Activated CD8-positive, alpha-beta memory T cell treated with anti-CD3 and anti-CD28 coated beads, Interleukin-2, amount 50 U/mL, for 1 hour (primary cell): ENCODE results near the gene F7.
"Not testable (repeated sequence)": the region's sequence is repeated elsewhere in the genome, so short reads cannot be mapped to it uniquely, and the experiment has no call there.

Experiments
- DNase-seq: peaks from one replicate; pipeline ENCODE4 v3.0.0-alpha.2; 2020; ENCODE audit errors: extremely low read depth

Gene F7

DNA sequence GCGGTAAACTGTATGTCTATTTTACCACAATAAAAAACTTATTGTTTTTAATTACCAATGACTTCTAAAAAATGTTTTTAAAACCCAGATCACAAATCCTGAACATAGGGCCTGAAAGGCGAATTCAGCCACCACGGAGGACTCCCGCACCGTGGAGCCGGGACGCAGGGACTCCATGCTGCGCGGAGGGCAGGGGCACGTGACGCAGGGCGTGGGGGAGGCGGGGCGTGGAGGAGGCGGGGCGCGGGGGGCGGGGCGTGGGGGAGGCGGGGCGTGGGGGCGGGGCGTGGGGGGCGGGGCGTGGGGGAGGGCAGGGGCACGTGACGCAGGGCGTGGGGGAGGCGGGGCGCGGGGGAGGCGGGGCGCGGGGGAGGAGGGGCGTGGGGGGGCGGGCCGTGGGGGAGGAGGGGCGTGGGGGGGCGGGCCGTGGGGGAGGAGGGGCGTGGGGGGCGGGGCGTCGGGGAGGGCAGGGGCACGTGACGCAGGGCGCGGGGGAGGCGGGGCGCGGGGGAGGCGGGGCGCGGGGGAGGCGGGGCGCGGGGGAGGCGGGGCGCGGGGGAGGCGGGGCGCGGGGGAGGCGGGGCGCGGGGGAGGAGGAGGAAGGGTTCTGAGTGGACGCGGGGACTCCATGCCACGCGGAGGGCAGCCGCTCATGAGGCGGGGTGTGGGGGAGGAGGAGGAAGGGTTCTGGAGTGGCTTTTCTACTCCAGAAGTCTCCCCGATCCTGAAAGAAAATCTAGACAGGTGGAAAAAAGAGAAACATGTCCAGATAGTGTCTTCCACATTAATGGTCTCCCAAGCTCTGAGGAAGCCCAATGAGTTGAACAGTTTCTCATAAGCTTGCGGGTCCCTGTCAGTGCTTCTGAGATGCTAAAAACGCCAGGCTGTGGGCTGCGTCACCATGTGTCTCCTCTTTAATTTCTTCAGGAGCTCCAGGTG, 48.5 kb downstream of the F7 start:
- DNase-seq = peak; percentile 50

DNA sequence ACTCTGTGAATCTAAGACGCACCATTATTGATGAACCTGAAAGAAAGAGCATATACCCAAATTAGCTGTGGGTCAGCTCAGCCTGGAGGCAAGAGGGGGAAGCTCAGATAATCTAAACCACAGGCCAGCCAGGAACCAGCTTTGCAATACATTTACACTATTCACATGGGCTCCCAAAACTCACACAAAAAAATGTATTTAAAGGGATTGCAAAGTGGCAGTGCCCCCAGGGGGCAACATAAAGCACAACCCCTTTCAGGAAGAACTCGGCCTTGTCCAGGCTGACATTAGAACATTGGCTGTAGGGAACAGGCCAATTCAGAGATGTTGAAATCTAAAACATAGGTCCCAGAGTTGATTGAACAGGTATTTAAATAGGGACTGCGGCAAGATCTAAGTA, 49.6 kb downstream of the F7 start:
- no peak for DNase-seq

DNA sequence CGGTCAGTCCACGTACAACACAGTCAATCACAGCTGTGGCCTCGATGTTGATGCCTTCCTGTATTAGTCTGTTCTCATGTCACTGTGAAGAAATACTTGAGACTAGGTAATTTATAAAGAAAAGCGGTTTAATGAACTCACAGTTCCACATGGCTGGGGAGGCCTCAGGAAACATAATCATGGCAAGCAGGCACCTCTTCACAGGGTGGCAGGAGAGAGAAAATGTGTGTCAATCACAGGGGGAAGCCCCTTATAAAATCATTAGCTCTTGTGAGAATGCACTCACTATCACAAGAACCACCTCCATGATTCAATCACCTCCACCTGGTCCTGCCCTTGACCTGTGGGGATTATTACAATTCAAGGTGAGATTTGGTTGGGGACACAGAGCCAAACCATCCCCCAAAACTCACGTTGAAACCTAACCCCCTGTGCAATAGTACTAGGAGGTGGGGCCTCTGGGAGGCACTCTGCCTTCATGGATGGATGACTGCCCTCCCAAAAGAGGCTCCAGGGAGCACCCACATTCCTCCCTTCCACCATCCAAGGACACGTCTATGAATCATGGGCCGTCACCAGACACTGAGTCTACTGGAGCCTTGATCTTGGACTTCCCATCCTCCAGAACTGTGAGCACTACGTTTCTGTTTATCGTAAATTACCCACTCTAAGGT, 50.5 kb downstream of the F7 start:
- DNase-seq = no peak

DNA sequence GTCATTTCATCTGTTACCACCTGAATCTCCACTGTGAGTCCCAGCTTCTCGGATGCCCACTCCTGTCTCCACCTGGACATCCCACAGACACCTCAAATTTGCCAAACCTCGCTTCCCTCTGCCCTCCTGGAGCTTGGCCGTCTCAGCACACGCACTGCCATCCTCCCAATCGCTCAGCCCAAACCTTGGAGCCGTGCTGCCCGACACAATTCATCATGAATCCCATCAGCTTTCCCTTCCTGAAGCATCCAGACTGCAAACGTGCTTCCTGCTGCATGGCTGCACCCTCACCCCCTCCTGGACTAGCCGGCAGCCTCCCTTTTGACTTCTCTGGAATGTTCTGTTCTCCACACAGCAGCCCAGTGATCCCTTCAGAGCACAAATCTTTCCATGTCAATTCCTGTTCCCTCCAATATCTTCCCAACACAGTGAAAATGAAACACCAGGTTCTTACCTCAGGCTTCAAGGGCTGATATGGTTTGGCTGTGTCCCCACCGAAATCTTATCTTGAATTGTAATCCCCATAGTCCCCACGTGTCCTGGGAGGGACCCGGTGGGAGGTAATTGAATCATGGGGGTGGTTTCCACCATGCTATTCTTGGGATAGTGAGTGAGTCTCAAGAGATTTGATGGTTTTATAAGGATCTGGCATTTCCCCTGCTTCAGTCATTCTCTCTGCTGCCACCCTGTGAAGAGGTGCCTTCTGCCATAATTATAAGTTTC, 51.8 kb downstream of the F7 start:
- DNase-seq = no peak

DNA sequence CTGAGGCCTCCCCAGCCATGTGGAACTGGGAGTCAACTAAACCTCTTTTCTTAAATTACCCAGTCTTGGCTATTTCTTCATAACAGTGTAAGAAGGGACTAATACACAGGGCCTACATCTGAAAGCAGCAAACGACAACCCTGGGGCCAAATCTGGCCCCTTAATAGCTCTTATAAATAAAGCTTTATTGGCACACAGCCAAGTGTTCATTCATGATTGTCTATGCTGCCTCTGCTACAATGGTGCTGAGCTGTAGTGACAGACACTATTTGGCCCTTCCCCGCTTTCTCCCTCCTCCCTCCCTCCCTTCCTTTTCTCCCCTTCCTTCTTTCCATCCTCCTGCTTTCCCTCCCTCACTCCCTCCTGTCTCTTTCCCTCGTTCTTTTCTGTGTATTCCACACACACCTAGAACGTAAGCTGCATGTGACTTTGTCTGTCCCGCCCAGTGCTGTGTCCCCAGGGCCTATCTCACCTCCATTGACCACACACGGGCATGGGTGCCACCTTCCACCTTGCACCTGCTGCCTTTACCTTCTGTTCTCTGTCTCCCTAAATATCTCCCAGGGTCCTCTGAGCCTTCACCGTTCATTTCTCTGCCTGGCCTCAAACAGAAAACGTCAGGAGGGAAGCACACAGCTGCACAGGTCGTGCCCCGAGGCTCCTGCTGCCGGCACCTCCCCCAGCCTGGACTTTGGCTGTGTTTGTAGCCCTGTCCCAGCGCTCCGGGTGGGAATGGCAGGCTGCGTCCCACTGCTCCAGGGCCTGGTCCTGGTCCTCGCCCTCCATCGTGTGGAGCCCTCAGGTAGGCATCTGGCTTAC, 52.5 kb downstream of the F7 start, which contains the start of gene PROZ:
Gene PROZ (plus strand): TSS at position 720 of the 819 bp plus-strand sequence. CDS start 13 bp downstream, at position 733.
- no peak for DNase-seq

DNA sequence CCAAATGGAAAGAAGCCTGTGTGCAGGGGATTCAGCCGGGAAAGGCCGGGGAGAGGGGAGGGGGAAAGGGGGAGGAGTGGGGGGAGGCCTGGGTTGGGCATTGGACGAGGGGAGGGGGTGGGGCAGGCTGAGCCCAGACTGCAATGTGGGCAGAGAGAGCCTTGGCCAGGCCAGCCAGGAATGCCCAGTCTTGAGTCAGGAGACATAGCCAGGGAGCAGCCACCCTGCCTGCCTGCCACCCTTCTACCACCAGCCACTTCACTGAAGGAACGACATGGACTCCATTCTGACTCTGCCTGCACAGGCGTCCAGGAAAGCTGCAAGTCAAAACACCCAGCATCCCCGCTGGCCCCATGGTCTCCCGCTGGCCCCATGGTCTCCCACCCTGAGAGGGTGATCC, 53.4 kb downstream of the F7 start:
- DNase-seq = no peak

DNA sequence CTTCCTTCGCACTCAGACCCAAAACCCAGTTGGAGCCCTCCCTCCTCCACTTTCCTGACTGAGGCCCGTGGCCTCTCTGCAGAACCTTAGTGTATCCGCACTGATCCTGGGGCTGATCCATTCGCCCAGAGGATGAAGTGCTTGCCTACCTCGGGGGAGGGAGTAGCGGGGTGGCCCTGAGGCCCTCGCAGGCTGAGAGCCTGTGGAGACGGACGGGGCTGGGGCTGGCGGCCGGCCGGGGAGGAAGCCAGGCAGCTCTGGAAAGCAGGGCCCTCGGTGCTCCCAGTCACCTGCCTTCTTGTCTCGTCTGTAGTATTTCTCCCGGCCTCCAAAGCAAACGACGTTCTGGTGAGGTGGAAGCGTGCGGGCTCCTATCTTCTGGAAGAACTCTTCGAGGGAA, 54.1 kb downstream of the F7 start:
- no peak for DNase-seq

DNA sequence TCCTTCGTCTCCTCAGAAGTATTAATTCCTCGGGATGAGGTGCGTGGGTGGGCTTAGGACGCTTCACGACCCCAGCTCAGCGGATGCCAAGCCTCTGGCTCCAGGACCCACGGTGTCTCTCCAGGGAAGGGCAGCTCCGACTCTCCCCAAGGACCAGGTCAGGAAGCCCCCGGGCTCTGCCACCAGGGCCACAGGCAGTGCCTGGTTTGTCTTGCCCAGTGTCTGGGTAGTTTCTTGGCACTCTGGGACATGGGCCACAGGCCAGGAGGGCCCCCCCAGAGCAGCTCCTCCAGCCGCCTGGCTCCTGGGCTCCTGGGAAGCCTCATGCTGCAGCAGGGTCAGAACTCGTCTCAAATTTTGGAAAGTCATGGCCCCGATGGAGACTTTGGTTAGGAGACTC, 55.4 kb downstream of the F7 start:
- no peak for DNase-seq

DNA sequence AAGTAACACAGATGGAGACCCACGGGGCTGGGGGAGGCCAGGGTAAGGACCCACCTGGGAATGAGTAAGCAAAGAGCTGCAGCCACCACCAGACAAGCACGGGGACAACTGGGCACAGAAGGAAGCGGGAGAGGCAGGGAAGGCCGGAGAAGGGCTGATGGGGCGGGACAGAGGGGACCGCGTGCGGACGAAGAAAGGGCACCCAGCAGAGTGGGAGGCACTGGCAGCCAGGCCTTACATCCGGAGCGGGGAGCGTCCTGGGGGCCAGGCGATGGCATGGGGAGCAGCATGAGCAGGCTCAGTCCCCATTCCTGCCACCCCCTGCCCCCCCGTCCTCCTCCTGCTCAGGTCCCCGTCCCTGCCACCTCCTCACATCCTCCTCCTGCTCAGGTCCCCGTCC, 55.8 kb downstream of the F7 start:
- DNase-seq = no peak

DNA sequence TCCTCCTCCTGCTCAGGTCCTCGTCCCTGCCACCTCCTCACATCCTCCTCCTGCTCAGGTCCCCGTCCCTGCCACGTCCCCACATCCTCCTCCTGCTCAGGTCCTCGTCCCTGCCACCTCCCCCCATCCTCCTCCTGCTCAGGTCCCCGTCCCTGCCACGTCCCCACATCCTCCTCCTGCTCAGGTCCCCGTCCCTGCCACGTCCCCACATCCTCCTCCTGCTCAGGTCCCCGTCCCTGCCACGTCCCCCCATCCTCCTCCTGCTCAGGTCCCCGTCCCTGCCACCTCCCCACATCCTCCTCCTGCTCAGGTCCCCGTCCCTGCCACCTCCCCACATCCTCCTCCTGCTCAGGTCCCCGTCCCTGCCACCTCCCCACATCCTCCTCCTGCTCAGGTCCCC, 56.4 kb downstream of the F7 start:
- not testable (repeated sequence) for DNase-seq

DNA sequence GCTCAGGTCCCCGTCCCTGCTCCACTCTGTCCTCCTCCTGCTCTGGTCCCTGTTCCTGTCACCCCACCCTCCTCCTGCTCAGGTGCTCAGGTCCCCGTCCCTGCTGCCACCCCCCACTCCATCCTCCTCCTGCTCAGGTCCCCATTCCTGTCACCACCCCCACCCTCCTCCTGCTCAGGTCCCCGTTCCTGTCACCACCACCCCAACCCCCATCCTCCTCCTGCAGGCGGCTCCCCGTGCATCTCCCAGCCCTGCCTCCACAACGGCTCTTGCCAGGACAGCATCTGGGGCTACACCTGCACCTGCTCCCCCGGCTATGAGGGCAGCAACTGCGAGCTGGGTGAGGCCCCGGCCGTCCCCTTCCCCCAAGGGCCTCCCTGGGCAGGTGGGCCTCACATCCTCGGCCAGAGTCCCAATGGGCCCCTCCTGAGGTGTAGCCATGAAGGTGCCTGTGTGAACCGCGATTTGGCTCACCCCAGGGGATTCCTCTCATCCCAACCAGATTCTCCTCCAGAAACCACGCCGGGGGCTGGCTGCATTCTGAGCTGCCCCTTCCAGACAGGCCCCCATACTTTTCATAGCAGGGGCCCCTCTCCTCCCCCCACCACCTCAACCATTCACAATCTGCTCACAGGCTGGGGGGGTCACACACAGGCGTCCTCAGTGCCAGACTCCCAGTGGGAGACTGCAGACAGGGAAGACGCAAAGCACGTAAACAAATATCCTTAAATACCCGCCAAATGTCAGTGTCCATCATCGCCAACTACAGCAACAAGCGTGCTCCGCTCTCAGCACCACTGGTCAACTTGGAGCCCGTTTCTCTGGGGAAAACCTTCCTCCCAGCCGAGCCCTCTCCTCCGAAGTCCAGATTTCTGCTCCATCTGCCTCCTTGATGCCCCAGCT, 57.4 kb downstream of the F7 start:
- no peak for DNase-seq

DNA sequence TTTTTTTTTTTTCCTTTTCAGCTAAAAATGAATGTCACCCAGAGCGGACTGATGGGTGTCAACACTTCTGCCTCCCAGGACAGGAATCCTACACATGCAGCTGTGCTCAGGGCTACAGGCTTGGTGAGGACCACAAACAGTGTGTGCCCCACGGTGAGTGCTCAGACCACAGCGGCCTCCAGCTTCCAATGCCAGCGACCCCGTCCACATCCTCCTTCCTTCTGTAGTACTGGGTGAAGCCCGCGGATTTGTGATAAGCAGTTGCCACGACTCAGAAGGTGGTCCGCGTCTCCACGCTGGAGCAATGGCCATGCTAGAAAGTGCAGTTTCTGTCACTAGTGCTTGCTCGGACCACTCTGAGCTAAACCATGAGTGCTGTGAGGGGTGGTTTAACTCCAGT, 58.9 kb downstream of the F7 start:
- DNase-seq = no peak

DNA sequence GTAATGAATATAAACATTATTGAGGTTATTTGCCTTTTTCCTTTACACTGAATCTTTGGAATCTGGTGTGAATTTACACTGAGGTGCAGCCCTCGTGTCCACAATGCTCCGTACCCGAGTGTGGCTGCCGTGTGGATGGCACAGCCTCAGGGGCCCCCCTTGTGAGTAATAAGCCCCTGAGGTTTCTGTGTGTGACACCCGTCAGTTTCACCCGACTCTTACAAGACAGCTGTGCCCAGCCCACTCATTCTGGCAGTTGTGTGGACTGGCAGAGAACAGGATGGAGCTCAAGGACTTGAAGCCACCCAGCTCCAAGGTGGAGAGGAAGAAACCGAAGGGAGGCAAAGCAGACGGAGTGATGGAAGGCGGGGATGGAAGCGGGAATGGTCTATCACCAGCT, 60.7 kb downstream of the F7 start:
- DNase-seq = no peak

DNA sequence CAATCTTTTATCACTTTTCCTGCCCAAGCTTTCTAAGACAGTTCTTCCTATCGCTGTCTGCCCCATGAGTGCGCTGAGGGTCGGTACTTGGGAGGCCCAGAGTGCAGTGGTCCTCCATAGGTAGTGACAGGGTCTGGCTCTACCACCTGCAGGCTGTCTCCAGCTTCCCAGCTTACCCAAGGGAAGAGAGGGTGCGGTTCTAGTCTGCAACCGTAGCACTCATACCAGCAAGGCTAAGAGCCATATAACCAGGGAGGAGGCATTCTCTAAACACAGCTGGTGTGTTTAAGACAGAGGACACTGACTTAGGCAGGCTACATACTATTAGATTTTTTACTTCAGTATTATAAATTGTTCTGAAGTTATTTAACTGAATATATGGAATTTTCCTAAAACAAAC, 61.1 kb downstream of the F7 start:
- DNase-seq = no peak

DNA sequence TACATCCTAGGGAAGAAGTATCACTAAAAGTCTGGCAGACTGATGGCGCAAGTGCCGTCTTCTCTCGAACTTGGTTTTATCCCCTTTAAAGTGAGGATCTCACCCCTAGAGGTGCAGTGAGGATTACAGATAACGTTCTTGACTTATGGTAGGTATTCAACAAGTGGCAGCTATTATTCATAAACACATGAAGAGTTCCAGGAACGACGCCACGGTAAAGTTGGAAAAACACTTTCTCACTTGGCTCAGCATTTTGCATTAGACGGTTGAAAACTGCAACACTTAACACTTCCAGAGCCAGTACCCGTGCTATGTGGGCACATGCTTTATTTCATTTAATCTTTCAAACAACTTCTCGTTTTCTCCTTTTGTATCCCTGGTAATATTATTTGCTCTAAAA, 61.6 kb downstream of the F7 start:
- DNase-seq = no peak

DNA sequence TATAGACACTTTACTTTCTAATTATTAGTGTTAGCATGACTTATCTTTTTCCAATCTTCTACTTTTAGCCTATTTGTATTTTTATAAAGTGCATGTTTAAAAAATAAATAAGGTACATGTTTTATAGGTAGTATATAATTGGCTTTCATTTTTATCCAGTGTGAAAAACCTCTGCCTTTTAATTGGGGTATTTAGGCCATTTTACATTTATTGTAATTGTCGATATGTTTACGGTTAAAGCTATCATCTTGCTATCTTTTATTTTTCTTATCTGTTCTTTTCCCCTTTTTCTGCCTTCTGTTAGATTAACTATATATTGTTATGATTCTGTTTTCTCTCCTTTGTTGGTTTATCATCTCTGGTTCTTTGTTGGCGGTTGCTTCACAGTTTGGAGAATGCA, 62.0 kb downstream of the F7 start:
- DNase-seq = no peak

DNA sequence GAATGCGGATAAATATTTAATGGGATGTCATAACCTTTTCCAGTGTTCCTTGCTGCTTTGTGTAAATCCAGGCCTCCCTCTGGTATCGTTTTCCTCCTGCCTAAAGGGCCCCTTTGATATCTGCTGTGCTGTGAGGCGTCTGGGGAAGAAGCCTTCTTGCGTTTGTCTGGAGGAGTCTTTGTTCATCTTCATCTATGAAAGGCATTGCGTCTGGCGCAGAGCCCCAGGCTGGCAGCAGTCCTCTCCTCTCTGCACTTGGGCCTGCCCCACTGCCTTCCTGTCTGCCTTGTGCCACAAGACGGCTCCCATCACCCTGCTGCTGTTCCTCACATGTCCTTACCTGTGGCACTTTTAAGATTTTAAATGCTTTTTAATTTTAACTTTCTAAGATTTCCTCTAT, 62.6 kb downstream of the F7 start:
- no peak for DNase-seq

DNA sequence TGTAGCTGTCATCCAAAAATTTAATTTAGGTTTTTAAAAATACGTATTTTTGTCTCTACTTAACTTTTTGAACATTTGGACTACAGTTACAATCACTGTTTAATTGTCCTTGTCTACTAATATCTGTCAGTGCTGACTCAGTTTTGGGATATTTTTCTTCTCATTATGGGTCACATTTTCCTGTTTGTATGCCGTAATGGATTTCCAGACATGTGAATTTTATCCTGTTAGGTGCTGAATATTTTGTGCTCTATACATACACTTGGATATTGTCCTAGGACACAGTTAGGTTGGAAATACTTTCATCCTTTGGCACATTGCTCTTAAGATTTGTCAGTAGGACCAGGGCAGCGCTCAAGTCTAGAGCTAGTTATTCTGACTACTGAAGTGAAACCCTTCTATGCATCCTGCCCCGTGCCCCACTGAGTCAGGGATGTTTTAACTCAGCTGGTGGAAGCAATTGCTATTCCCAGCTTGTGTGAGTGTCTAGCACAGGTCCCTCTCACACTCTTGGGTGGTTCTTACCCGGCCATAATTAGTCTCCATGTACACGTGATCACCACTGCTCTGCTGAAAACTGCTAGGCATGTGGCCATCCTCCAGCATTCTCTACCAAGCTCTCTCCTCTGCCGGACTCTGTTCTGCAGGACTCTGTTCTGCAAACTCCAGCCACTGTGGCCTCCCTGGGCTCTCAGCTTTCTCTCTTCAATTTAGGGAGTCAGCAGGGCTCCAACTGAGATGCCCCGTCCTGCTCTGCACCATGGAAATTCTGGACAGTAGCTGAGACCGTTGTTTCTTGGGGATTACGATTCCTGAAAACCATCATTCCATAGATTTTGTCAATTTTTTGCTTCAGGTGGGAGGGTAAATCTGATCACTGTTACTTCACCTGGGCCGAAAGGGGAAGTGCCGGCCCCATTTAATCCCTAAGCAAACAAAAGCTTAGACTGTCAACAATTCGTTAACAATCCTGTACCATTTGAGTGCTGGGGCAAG, 64.0 kb downstream of the F7 start:
- DNase-seq = no peak
